Lower leg skin (tissue), 3 donors: ENCODE measurements around the gene POLA2.
"Not testable (repeated sequence)": the region's sequence is repeated elsewhere in the genome, so short reads cannot be mapped to it uniquely, and the experiment has no call there.

Experiments
- CTCF ChIP-seq, 3 donors: fragments of 450-650 bp; IDR thresholded peaks; one replicate each; pipeline ENCODE4 v1.5.1; 2016; ENCODE audit warnings: antibody characterized with exemption in 3 of 3, mild to moderate bottlenecking in 3 of 3, moderate library complexity in 2 of 3
- POLR2A ChIP-seq, 2 donors: fragments of 450-650 bp; IDR thresholded peaks; one replicate each; pipeline ENCODE4 v1.6.1; 2016 to 2017; ENCODE audit warnings: antibody characterized with exemption in 2 of 2, mild to moderate bottlenecking in 1 of 2, moderate library complexity in 1 of 2

GRCh38 chr11:65248184-65248710 lies 13.5 kb upstream of the POLA2 start:
- not testable (repeated sequence) for TF ChIP-seq CTCF, POLR2A (IDR thresholded peaks at IDR 0.05)
